A549 (cell line): ENCODE measurements around the gene ARF4. TPM values are rescaled to one million over a fixed set of nuclear protein-coding genes. Genes with fewer than 3 reads are reported as not detected.

Experiments used
- ATAC-seq, 2 experiments: fragments of 200-7000 bp in 1 of 2; fragments of >200 bp in 1 of 2; cut with Nextera tagmentation in 1 of 2; cut with Tn5 transposase in 1 of 2; 3 replicates each; pipeline versions ENCODE4 v1.8.0 to v1.9.1; 2018 to 2020; ENCODE audit warnings: mild to moderate bottlenecking in 1 of 2, moderate library complexity in 1 of 2
- CTCF ChIA-PET: fragments of 300-600 bp; sonication (Branson Sonifier 250); formaldehyde crosslinking; extraction: SDS; loops from one replicate; lab custom pipeline; 2021; ENCODE audit warnings: antibody characterized with exemption, inconsistent platforms; lab: Yijun Ruan, JAX
- POLR2A ChIA-PET: fragments of 350-600 bp; formaldehyde crosslinking; extraction: SDS; loops from one replicate; lab custom pipeline; 2021; ENCODE audit warnings: antibody characterized with exemption, inconsistent platforms; lab: Yijun Ruan, JAX
- DNase-seq, 2 experiments: peaks; one replicate each; pipeline versions ENCODE4 v3.0.0 to v3.0.0-alpha.2; 2011 to 2016; ENCODE audit warnings: low read depth in 1 of 2, low spot score in 1 of 2
- FAIRE-seq: peaks from 2 replicates; lab custom pipeline; 2011; peaks lifted over from hg19 to GRCh38; lab: Jason Lieb, UNC
- H3K27ac ChIP-seq, 2 experiments: fragments of >200 bp; sonication (Bioruptor Twin); formaldehyde crosslinking; 3 replicates each; pipeline ENCODE4 v1.5.1; 2016 to 2017
- H3K4me1 ChIP-seq: fragments of >200 bp; sonication (Bioruptor Twin); formaldehyde crosslinking; 3 replicates; pipeline ENCODE4 v1.6.1; 2016
- H3K4me2 ChIP-seq: fragments of >200 bp; sonication (Bioruptor Twin); formaldehyde crosslinking; 3 replicates; pipeline ENCODE4 v1.6.1; 2016
- H3K4me3 ChIP-seq: fragments of >200 bp; sonication (Bioruptor Twin); formaldehyde crosslinking; 3 replicates; pipeline ENCODE4 v1.5.1; 2016
- H3K9me3 ChIP-seq: fragments of >200 bp; sonication (Bioruptor Twin); formaldehyde crosslinking; 3 replicates; pipeline ENCODE4 v1.6.1; 2016
- BCL3 ChIP-seq: fragments of >200 bp; sonication (Bioruptor Twin); formaldehyde crosslinking; IDR thresholded peaks from 3 replicates; pipeline ENCODE4 v1.6.1; 2016
- CHD2 ChIP-seq: fragments of 150-350 bp; IDR thresholded peaks from 2 replicates; pipeline ENCODE4 v1.6.1; 2014; ENCODE audit warnings: low read length; ENCODE audit not compliant: partially characterized antibody
- E2F6 ChIP-seq: IDR thresholded peaks from 2 replicates; pipeline ENCODE4 v1.6.1; 2012; ENCODE audit warnings: low read depth, borderline replicate concordance
- EHMT2 ChIP-seq: fragments of 200-600 bp; sonication (generic); IDR thresholded peaks from 2 replicates; pipeline ENCODE4 v1.6.1; 2016; ENCODE audit warnings: antibody characterized with exemption, low read depth, mild to moderate bottlenecking, moderate library complexity
- FOSB ChIP-seq: fragments of 250-450 bp; sonication (Bioruptor Pico); IDR thresholded peaks from 2 replicates; pipeline ENCODE4 v1.5.0; 2020; ENCODE audit warnings: mild to moderate bottlenecking, moderate library complexity
- FOSL2 ChIP-seq, 2 experiments: fragments of 450-650 bp in 1 of 2; fragments of >200 bp in 1 of 2; sonication (Bioruptor Twin) in 1 of 2; formaldehyde crosslinking; IDR thresholded peaks; 2 replicates each; pipeline versions ENCODE4 v1.5.0 to v1.6.1; 2016 to 2020; ENCODE audit warnings: mild to moderate bottlenecking in 1 of 2, moderate library complexity in 1 of 2
- FOXS1 ChIP-seq: fragments of 250-450 bp; sonication (Bioruptor Pico); IDR thresholded peaks from 2 replicates; pipeline ENCODE4 v1.5.0; 2020; ENCODE audit warnings: mild to moderate bottlenecking, moderate library complexity
- GATA3 ChIP-seq: IDR thresholded peaks from 2 replicates; pipeline ENCODE4 v1.6.1; 2012; ENCODE audit warnings: borderline replicate concordance
- HEYL ChIP-seq: fragments of 250-450 bp; sonication (Bioruptor Pico); IDR thresholded peaks from 2 replicates; pipeline ENCODE4 v1.8.0; 2021; ENCODE audit warnings: mild to moderate bottlenecking, moderate library complexity
- HOXB13 ChIP-seq: fragments of 250-450 bp; sonication (Bioruptor Pico); IDR thresholded peaks from 2 replicates; pipeline ENCODE4 v1.5.0; 2020; ENCODE audit warnings: low read depth, mild to moderate bottlenecking, moderate library complexity
- JUN ChIP-seq, 2 experiments: fragments of >200 bp; sonication (Bioruptor Twin); formaldehyde crosslinking; IDR thresholded peaks; 2 replicates in 1 of 2; 3 replicates in 1 of 2; pipeline ENCODE4 v1.6.1; 2016 to 2017
- JUNB ChIP-seq: fragments of >200 bp; sonication (Bioruptor Twin); formaldehyde crosslinking; IDR thresholded peaks from 2 replicates; pipeline ENCODE4 v1.6.1; 2016
- MAX ChIP-seq: IDR thresholded peaks from 2 replicates; pipeline ENCODE4 v1.6.1; 2012
- MAZ ChIP-seq: fragments of 150-350 bp; IDR thresholded peaks from 2 replicates; pipeline ENCODE4 v1.6.1; 2014; ENCODE audit warnings: antibody characterized with exemption, low read depth, low read length, borderline replicate concordance
- MYC ChIP-seq: IDR thresholded peaks from 2 replicates; pipeline ENCODE4 v1.6.1; 2012; ENCODE audit warnings: mild to moderate bottlenecking, inconsistent platforms, low read length, improper control_type of control experiment, borderline replicate concordance
- NPAS2 ChIP-seq: fragments of 250-450 bp; sonication (Bioruptor Pico); IDR thresholded peaks from 2 replicates; pipeline ENCODE4 v1.8.0; 2022; ENCODE audit warnings: mild to moderate bottlenecking, moderate library complexity, borderline replicate concordance
- PHF8 ChIP-seq: fragments of 200-600 bp; sonication (generic); IDR thresholded peaks from 2 replicates; pipeline ENCODE4 v1.6.1; 2016; ENCODE audit warnings: low read depth, mild to moderate bottlenecking, antibody characterized with exemption, moderate library complexity, borderline replicate concordance
- POLR2A ChIP-seq: IDR thresholded peaks from 2 replicates; pipeline ENCODE4 v1.6.1; 2012; ENCODE audit warnings: mild to moderate bottlenecking, low read length
- RARB ChIP-seq: fragments of 250-450 bp; sonication (Bioruptor Pico); IDR thresholded peaks from 2 replicates; pipeline ENCODE4 v1.8.0; 2021; ENCODE audit warnings: mild to moderate bottlenecking, moderate library complexity
- REST ChIP-seq: fragments of 200-600 bp; sonication (generic); IDR thresholded peaks from 2 replicates; pipeline ENCODE4 v1.6.1; 2016; ENCODE audit warnings: antibody characterized with exemption, mild to moderate bottlenecking, moderate library complexity
- TFCP2L1 ChIP-seq: fragments of 250-450 bp; sonication (Bioruptor Pico); IDR thresholded peaks from 2 replicates; pipeline ENCODE4 v1.5.0; 2021; ENCODE audit warnings: mild to moderate bottlenecking
- TP53 ChIP-seq: fragments of 250-450 bp; sonication (Bioruptor Pico); IDR thresholded peaks from 2 replicates; pipeline ENCODE4 v1.5.0; 2021; ENCODE audit warnings: mild to moderate bottlenecking, moderate library complexity
- USF2 ChIP-seq: fragments of 450-650 bp; IDR thresholded peaks from 2 replicates; pipeline ENCODE4 v1.6.1; 2014; ENCODE audit warnings: antibody characterized with exemption
- WGBS: methylation state at CpG from one replicate; pipeline ENCODE4 v1.1.6; 2017; ENCODE audit errors: missing lambda C conversion rate; 5-methylcytosine and 5-hydroxymethylcytosine counted together
- polyA plus RNA-seq, 4 experiments: library from polyadenylated mRNA; depleted of rRNA in 3 of 4; stranded (reverse); fragments of >200 nt; fragmentation: RNase III in 1 of 4; extraction: RNeasy Plus Mini Kit Qiagen cat#74134 plus additional on column Dnase treatment in 1 of 4; gene quantifications; 2 replicates in 3 of 4; 3 replicates in 1 of 4; pipeline ENCODE4 v1.2.3, GENCODE V29; 2011 to 2017

ARF4 gene
- polyA plus RNA-seq, 2 of the 4 experiments (the other 2 are of a cell fraction): 129 to 262 TPM

- CTCF ChIA-PET: interaction anchor here (0.9 to 2.4 kb wide), 4 partner anchors 11 to 296 kb away, joined by 3 to 11 read pairs (median 4); no protein-coding TSS in a partner anchor
- H3K4me2 ChIP-seq: peak overlapping the region; percentile 73
Observed at GRCh38 chr3:57556459-57557084, 40.6 kb downstream of the ARF4 start.

GRCh38 chr3:57555738-57556458 is 41.2 kb downstream of the ARF4 start, which contains the start of gene PDE12:
Gene PDE12 (plus strand): TSS chr3:57556274. CDS start chr3:57556380, 106 bp downstream.
- ChIA-PET POLR2A (interaction anchor here (0.7 to 1.8 kb wide), 7 partner anchors 10 to 327 kb away, joined by 3 to 17 read pairs (median 3); partner anchors contain the start of gene ARF4), CTCF (interaction anchor here (0.9 to 2.4 kb wide), 3 partner anchors 12 to 297 kb away, joined by 3 to 11 read pairs (median 3); no protein-coding TSS in a partner anchor)
- Histone ChIP-seq H3K9me3 (no peaks in the 10 kb centered on the region), H3K4me1 (peaks cover 13% of the 10 kb centered on the region; the same call in 2 of the 3 replicates), H3K27ac (peak within 1 kb of the TSS; percentile 82 to 87), H3K4me2 (peak within 1 kb of the TSS; percentile 73), H3K4me3 (peak within 1 kb of the TSS; percentile 69)
- peak; percentile 95 to 97 for ATAC-seq
- DNase-seq: peak; percentile 72 to 93
- TF ChIP-seq PHF8: peak; percentile 83; the same call in 1 of the 2 replicates
- TF ChIP-seq E2F6: peak; percentile 90
- TF ChIP-seq RARB (CRISPR knock-in tag): peak; percentile 99
- peak; percentile 92 for TF ChIP-seq USF2
- TF ChIP-seq TP53 (CRISPR knock-in tag): 0 out of 2 replicates have a peak, but pooled peaks have one; percentile 71
- TF ChIP-seq POLR2A: peak; percentile 51
- TF ChIP-seq NPAS2 (CRISPR knock-in tag): peak; percentile 89; the same call in 1 of the 2 replicates
- TF ChIP-seq CHD2: peak; percentile 88
- no peak for TF ChIP-seq JUNB
- TF ChIP-seq JUN (IDR thresholded peaks at IDR 0.05): peak; percentile 42 to 82; a peak in 4 of 5 replicates
- TF ChIP-seq MYC: peak; percentile 70; the same call in 1 of the 2 replicates
- 0 out of 2 replicates have a peak, but pooled peaks have one; percentile 27 for TF ChIP-seq FOSL2 (IDR thresholded peaks at IDR 0.05)
- TF ChIP-seq FOSL2 (CRISPR knock-in tag; IDR thresholded peaks at IDR 0.05): peak; percentile 73
- 0 out of 3 replicates have a peak, but pooled peaks have one; percentile 13 for TF ChIP-seq BCL3
- TF ChIP-seq REST: peak; percentile 87
- TF ChIP-seq FOSB (CRISPR knock-in tag): no peak
- TF ChIP-seq GATA3: no peak; the same call in 1 of the 2 replicates
- TF ChIP-seq HEYL (CRISPR knock-in tag): peak; percentile 8; the same call in 1 of the 2 replicates
- no peak for TF ChIP-seq FOXS1 (CRISPR knock-in tag)
- peak; percentile 99 for TF ChIP-seq MAX
- TF ChIP-seq TFCP2L1 (CRISPR knock-in tag): no peak
- TF ChIP-seq EHMT2: no peak
- no peak for TF ChIP-seq MAZ
- 4% methylated on average over 26 of the region's 54 CpGs for WGBS
- no peak for FAIRE-seq

More at GRCh38 chr3:57556459-57557084, 40.6 kb downstream of the ARF4 start:
- 2% methylated on average over 13 of the region's 54 CpGs for WGBS
- FAIRE-seq (no peak), ATAC-seq (peak; percentile 57 to 70), DNase-seq (peak in 1 of 2 experiments; percentile 2)
- Histone ChIP-seq H3K4me1 (peaks cover 13% of the 10 kb centered on the region; the same call in 2 of the 3 replicates), H3K4me3 (peak overlapping the region; percentile 69), H3K27ac (peak overlapping the region; percentile 82 to 87), H3K9me3 (no peaks in the 10 kb centered on the region)
- POLR2A ChIA-PET: interaction anchor here (0.5 to 1.8 kb wide), 7 partner anchors 11 to 328 kb away, joined by 3 to 17 read pairs (median 3); partner anchors contain the start of gene ARF4
- no peak for TF ChIP-seq HOXB13 (CRISPR knock-in tag)
- 0 out of 2 replicates have a peak, but pooled peaks have one; percentile 3 for TF ChIP-seq FOSL2 (IDR thresholded peaks at IDR 0.05)
- TF ChIP-seq FOSL2 (CRISPR knock-in tag; IDR thresholded peaks at IDR 0.05): no peak
- peak; percentile 29; the same call in 1 of the 2 replicates for TF ChIP-seq PHF8
